MM.1S (cell line): ENCODE results near the gene PCNX1.

Experiments used
- EZH2 ChIP-seq: fragments of 300-600 bp; sonication (generic); optimal IDR thresholded peaks from 2 replicates; pipeline ENCODE3; 2017; ENCODE audit warnings: low read depth, mild to moderate bottlenecking, antibody characterized with exemption, low read length, mixed read lengths
- TF ChIP-seq, protein P1 (sequence below): fragments of 300-600 bp; sonication (generic); IDR thresholded peaks from 2 replicates; pipeline ENCODE4 v1.5.1; 2016; ENCODE audit warnings: antibody characterized with exemption, low read length, mixed read lengths

DNA sequence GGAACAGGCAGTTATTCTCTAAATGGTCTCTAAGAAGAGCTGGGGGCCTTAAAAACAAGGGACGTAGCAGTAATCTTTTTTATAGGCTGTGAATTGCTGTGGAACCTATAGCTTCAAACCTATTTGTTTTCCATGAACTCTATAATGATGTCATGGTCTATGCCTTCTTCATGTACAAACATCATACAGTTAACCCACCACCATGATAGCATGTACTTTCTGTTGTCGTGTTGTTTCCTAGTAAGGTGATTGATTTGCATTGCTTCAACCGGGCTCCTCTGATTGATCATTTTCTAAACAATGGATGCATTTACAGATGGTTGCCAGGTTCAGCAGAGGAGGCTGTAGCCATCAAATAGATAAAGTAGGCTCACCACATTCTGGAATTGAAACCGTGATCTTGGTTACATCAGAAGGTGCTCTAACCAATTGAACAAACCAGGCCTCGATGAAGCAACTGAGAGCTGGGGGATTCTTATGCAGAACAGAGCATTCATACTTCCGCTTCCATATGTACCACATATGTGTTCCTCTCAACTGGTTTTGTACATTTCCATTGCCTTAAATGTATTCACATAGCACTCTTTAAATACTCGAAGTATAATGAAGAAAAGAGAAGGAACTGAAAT, 25.6 kb upstream of the PCNX1 start:
- TF ChIP-seq, protein P1, sequence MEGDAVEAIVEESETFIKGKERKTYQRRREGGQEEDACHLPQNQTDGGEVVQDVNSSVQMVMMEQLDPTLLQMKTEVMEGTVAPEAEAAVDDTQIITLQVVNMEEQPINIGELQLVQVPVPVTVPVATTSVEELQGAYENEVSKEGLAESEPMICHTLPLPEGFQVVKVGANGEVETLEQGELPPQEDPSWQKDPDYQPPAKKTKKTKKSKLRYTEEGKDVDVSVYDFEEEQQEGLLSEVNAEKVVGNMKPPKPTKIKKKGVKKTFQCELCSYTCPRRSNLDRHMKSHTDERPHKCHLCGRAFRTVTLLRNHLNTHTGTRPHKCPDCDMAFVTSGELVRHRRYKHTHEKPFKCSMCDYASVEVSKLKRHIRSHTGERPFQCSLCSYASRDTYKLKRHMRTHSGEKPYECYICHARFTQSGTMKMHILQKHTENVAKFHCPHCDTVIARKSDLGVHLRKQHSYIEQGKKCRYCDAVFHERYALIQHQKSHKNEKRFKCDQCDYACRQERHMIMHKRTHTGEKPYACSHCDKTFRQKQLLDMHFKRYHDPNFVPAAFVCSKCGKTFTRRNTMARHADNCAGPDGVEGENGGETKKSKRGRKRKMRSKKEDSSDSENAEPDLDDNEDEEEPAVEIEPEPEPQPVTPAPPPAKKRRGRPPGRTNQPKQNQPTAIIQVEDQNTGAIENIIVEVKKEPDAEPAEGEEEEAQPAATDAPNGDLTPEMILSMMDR = no peak
- no peak for TF ChIP-seq EZH2
